Spleen (tissue), 11 donors: Measurements from ENCODE around the gene RSPO3. TPM values are rescaled to one million over a fixed set of nuclear protein-coding genes. Genes with fewer than 3 reads are reported as not detected.
"Not testable (repeated sequence)": the region's sequence is repeated elsewhere in the genome, so short reads cannot be mapped to it uniquely, and the experiment has no call there.

ENCODE experiments used
- DNase-seq: peaks from one replicate; pipeline ENCODE4 v3.0.0-alpha.2; 2020
- H3K27ac ChIP-seq, 8 donors: fragments of 200-600 bp; sonication (generic) in 7 of 8; 1 replicate in 4 of 8; 2 replicates in 4 of 8; pipeline versions ENCODE4 v1.5.0 to v1.8.0; 2016 to 2021; ENCODE audit warnings: inconsistent platforms in 4 of 8, mild to moderate bottlenecking in 4 of 8, moderate library complexity in 1 of 8
- H3K27me3 ChIP-seq, 7 donors: fragments of 200-600 bp; sonication (generic) in 6 of 7; replicated peaks in 1 of 7; 1 replicate in 4 of 7; 2 replicates in 3 of 7; pipeline versions ENCODE4 v1.5.0 to v1.8.0; 2016 to 2021; ENCODE audit warnings: inconsistent platforms in 3 of 7, mild to moderate bottlenecking in 1 of 7
- H3K36me3 ChIP-seq, 6 donors: fragments of 200-600 bp; sonication (generic) in 5 of 6; 1 replicate in 4 of 6; 2 replicates in 2 of 6; pipeline versions ENCODE4 v1.5.0 to v1.8.0; 2016 to 2021; ENCODE audit warnings: inconsistent platforms in 2 of 6
- H3K4me1 ChIP-seq, 6 donors: fragments of 200-600 bp; sonication (generic) in 5 of 6; 1 replicate in 3 of 6; 2 replicates in 3 of 6; pipeline versions ENCODE4 v1.5.0 to v1.8.0; 2016 to 2021; ENCODE audit warnings: inconsistent platforms in 3 of 6
- H3K4me3 ChIP-seq, 8 donors: fragments of 200-600 bp; sonication (generic) in 7 of 8; 1 replicate in 4 of 8; 2 replicates in 4 of 8; pipeline versions ENCODE4 v1.5.0 to v1.8.0; 2016 to 2021; ENCODE audit warnings: inconsistent platforms in 4 of 8, mild to moderate bottlenecking in 4 of 8, moderate library complexity in 2 of 8
- H3K9me3 ChIP-seq, 8 donors: fragments of 200-600 bp; sonication (generic) in 7 of 8; 1 replicate in 4 of 8; 2 replicates in 4 of 8; pipeline versions ENCODE4 v1.5.0 to v1.8.0; 2016 to 2021; ENCODE audit warnings: inconsistent platforms in 4 of 8
- POLR2A ChIP-seq, 3 donors: fragments of 450-650 bp; IDR thresholded peaks; one replicate each; pipeline ENCODE4 v1.5.1; 2017; ENCODE audit warnings: antibody characterized with exemption in 3 of 3, mild to moderate bottlenecking in 1 of 3
- POLR2AphosphoS5 ChIP-seq, 3 donors: sonication (generic); formaldehyde crosslinking; IDR thresholded peaks; one replicate each; pipeline ENCODE4 v1.5.1; 2017; ENCODE audit warnings: antibody characterized with exemption in 3 of 3
- WGBS, 5 donors: extraction: QIAGEN DNeasy Blood & Tissue Kit in 3 of 5; methylation state at CpG; one replicate each; pipeline versions ENCODE4 v1.1.5 to v1.1.7; 2013 to 2018; 5-methylcytosine and 5-hydroxymethylcytosine counted together
- intact Hi-C: fragments of 100-400 bp; cut with DNase I; formaldehyde crosslinking; loops from one replicate; pipeline ENCODE4 v1.15.0; 2023; ENCODE audit warnings: low total_unique reads
- polyA plus RNA-seq, 3 donors: library from polyadenylated mRNA; stranded (reverse); fragments of 200-250 nt; gene quantifications; one replicate each; pipeline ENCODE4 v1.2.1, GENCODE V29; 2013
- total RNA-seq, 7 donors: library from RNA; depleted of rRNA in 3 of 7; stranded (reverse); fragments of >200 nt in 3 of 7; fragmentation: NEBNext Ultra II Directional in 4 of 7; extraction: Animal tissue kit (Norgen Biotek cat#: 25700) in 4 of 7; gene quantifications; one replicate each; pipeline versions ENCODE4 v1.1.0 to v1.2.1, GENCODE V29; 2016 to 2021
- TF ChIP-seq, protein P1 (sequence below), 11 experiments: fragments of 200-600 bp in 7 of 11; fragments of 450-650 bp in 4 of 11; sonication (generic) in 4 of 11; IDR thresholded peaks in 8 of 11; conservative IDR thresholded peaks in 3 of 11; 1 replicate in 7 of 11; 2 replicates in 4 of 11; pipeline versions ENCODE4 v1.4.0 to v1.8.0; 2016 to 2021; ENCODE audit warnings: antibody characterized with exemption in 11 of 11, inconsistent platforms in 4 of 11, mild to moderate bottlenecking in 1 of 11
- donor health status: healthy with polysubstance abuse.
- donor health status: DM: no; HTN: no; CAD: no; lungs with moderate emphysema.
- donor health status: DM: no; HTN: no; CAD: no.
- donor health status: Bipolar disorder and iron deficiency.
- donor health status: healthy.
- donor health status: DM: no; HTN: no; CAD: no.
- donor health status: DM: yes; HTN: yes; CAD: no.

RSPO3 gene
- total and polyA plus RNA-seq, 10 donors = 0.65 to 8.2 (median 1.5) TPM; not detected in 1

DNA sequence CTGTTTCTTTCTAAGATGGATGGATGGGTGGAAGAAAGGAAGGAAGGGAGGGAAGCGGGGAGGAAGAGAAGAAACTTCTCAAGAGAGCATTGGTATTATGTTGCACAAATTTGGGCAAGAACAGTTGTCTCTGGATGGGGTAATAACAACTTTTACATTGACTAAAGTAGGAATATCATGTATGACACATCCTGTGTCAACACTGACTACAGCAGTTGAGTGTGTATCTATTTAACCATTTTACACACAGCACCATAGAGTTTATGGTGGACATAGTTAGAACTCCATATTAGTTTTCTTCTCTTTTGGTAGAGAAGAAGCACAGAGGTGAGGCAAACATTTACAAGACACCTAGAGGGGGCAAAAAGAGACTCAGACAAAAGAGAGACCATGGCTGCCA, 103.9 kb downstream of the RSPO3 start:
- intact Hi-C loops = no loop called here
- no peak overlapping the region for H3K4me3 ChIP-seq
- no peaks in the 10 kb centered on the region for H3K9me3 ChIP-seq
- H3K4me1 ChIP-seq = no peaks in the 10 kb centered on the region
- TF ChIP-seq POLR2AphosphoS5 (IDR thresholded peaks at IDR 0.05) (no peak), POLR2A (IDR thresholded peaks at IDR 0.05) (no peak)
- H3K27ac ChIP-seq = no peak overlapping the region
- H3K27me3 ChIP-seq = no peaks in the 10 kb centered on the region
- H3K36me3 ChIP-seq = no peaks in the 10 kb centered on the region
- no peak for DNase-seq
- 20 to 52% (median 40%) methylated on average over 1 of the region's 1 CpG for WGBS, 5 donors

DNA sequence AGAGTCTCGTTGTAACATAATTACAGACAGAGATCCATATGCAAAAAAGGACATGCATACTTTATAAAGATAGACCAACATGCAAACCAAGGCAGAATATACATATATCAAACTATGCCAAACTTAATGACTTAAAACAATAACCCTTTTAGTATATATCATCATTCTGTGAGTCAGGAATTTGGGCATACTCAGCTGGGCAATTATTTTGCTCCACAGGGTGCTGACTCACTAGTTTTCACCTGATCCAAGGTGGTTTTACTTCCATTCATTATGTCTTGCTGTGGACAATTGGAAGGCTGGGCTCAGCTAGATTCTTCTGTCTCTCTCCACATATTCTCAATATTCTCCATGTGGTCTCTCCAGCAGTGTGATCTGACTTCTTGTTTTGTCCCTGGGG, 107.0 kb downstream of the RSPO3 start:
- Histone ChIP-seq H3K36me3 (no peaks in the 10 kb centered on the region), H3K27me3 (peaks cover 0 to 10% (median 0%) of the 10 kb centered on the region in 7 donors), H3K4me1 (no peaks in the 10 kb centered on the region), H3K27ac (no peak overlapping the region), H3K4me3 (no peak overlapping the region), H3K9me3 (peaks cover 0 to 11% (median 5%) of the 10 kb centered on the region in 8 donors)
- no peak for TF ChIP-seq POLR2AphosphoS5 (IDR thresholded peaks at IDR 0.05)
- TF ChIP-seq POLR2A (IDR thresholded peaks at IDR 0.05) = no peak
- TF ChIP-seq, protein P1, sequence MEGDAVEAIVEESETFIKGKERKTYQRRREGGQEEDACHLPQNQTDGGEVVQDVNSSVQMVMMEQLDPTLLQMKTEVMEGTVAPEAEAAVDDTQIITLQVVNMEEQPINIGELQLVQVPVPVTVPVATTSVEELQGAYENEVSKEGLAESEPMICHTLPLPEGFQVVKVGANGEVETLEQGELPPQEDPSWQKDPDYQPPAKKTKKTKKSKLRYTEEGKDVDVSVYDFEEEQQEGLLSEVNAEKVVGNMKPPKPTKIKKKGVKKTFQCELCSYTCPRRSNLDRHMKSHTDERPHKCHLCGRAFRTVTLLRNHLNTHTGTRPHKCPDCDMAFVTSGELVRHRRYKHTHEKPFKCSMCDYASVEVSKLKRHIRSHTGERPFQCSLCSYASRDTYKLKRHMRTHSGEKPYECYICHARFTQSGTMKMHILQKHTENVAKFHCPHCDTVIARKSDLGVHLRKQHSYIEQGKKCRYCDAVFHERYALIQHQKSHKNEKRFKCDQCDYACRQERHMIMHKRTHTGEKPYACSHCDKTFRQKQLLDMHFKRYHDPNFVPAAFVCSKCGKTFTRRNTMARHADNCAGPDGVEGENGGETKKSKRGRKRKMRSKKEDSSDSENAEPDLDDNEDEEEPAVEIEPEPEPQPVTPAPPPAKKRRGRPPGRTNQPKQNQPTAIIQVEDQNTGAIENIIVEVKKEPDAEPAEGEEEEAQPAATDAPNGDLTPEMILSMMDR (IDR thresholded peaks at IDR 0.05 in 8 of 11, conservative IDR thresholded peaks at IDR 0.05 in 3 of 11) = no peak
- DNase-seq = no peak
- intact Hi-C loops = no loop called here
- WGBS, 5 donors = 70 to 81% (median 77%) methylated on average over 1 of the region's 1 CpG

DNA sequence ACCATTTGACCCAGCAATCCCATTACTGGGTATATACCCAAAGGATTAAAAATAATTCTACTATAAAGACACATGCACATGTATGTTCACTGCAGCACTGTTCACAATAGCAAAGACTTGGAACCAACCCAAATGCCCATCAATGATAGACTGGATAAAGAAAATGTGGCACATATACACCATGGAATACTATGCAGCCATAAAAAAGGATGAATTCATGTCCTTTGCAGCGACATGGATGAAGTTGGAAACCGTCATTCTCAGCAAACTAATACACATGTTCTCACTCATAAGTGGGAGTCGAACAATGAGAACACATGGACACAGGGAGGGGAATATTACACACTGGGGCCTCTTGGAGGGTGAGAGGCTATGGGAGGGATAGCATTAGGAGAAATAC, 115.3 kb downstream of the RSPO3 start:
- not testable (repeated sequence) for H3K4me1 ChIP-seq
- 59 to 84% (median 72%) methylated on average over 3 of the region's 3 CpGs for WGBS, 5 donors

DNA sequence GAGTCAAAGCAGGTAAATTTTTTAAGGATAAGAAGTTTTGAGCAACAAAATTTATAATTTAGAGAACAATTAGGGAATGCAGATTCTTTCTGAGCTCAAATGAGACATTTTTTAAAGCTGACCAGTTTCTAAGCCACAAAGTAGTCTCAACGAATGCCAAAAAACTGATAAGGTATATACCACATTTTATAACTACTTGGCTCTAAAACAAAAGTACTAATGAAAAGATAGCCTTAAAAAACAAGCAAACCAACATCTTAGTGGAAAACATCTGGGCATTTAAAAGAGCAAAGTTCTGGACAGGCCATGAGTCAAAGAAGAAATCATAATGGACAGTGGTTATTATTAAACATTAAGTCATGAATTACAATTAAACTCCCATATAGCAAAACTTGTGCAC, 125.0 kb downstream of the RSPO3 start:
- Histone ChIP-seq H3K9me3 (no peaks in the 10 kb centered on the region), H3K4me3 (no peak overlapping the region), H3K36me3 (no peaks in the 10 kb centered on the region), H3K27ac (no peak overlapping the region), H3K27me3 (peaks cover 0 to 7% (median 0%) of the 10 kb centered on the region in 7 donors), H3K4me1 (no peaks in the 10 kb centered on the region)
- 75 to 92% (median 84%) methylated on average over 1 of the region's 1 CpG for WGBS, 5 donors
- no peak for DNase-seq
- TF ChIP-seq POLR2AphosphoS5 (IDR thresholded peaks at IDR 0.05) (no peak), POLR2A (IDR thresholded peaks at IDR 0.05) (no peak)
- intact Hi-C loops = no loop called here

More for the DNA sequence above, 115.3 kb downstream of the RSPO3 start:
- H3K9me3 ChIP-seq = peaks cover 0 to 46% (median 37%) of the 10 kb centered on the region in 8 donors
- H3K36me3 ChIP-seq, H3K4me3 ChIP-seq, H3K27me3 ChIP-seq, DNase-seq, H3K27ac ChIP-seq, intact Hi-C loops: not testable (repeated sequence)

Other genes starting within 250 kb of the RSPO3 start
- gene RNF146, start 148.2 kb downstream of the RSPO3 start, total RNA-seq = 100 to 1,000 TPM in 2 of 7 donors, 10 to 100 TPM in 5; 43.9 to 125 (median 79.3) TPM
- 10 to 100 TPM; 31.5 to 48.9 (median 41.7) TPM for gene RNF146, start 148.2 kb downstream of the RSPO3 start, polyA plus RNA-seq
- 10 to 100 TPM; 41.0 to 60.4 (median 50.4) TPM for gene ECHDC1, start 224.9 kb downstream of the RSPO3 start, total RNA-seq
- gene ECHDC1, start 224.9 kb downstream of the RSPO3 start, polyA plus RNA-seq = 10 to 100 TPM; 31.3 to 44.0 (median 43.2) TPM